ENCODE results near the gene ITSN2. TPM values are rescaled to one million over a fixed set of nuclear protein-coding genes. Genes with fewer than 3 reads are reported as not detected.

ITSN2 gene
- total RNA-seq, 1 donor from 2014 or later: 52.7 TPM

- ATAC-seq (no peak), DNase-seq (no peak)
- intact Hi-C loops (cut with micrococcal nuclease): no loop called here
These were observed 120.8 kb downstream of the ITSN2 start for GRCh38 chr2:24239553-24239952.

DNA sequence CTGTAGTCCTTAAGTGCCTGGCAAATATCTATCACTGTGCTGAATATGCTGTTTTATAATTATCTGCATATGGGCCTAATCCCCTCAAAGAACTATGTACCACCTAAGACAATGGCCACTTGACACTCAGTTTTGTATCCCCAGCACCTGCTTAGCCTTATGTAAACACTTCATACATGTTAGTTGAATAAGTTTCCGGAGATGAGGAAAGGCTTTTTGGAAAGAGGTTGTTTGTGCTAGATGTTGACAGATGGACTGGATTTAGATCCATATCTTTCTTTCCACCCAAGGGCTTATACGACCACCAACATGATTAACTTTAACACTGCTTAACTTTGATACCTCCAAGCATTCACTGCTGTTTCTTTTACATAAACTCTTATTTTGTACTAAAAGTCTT lies 122.2 kb downstream of the ITSN2 start:
- intact Hi-C loops (cut with micrococcal nuclease): no loop called here
- DNase-seq (no peak), ATAC-seq (no peak)

DNA sequence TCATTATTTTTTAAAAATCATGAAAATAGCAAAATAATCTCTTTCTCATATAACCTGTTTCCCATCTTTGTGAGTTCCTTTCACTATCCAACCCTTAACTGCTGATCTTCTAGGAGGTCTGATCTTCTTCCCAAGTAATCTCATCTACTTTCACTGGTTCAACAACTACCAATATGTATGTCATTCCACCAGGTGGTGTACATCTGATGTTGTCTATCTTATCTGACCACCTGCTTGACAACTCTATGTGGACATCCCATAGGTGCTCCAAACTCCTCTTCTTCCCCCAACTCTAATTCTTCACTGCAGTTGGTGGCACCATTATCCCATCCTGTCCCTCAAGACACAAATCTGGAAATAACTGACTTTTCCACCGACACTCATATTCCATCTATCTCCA lies 123.0 kb downstream of the ITSN2 start:
- no peak for DNase-seq
- intact Hi-C loops (cut with micrococcal nuclease): no loop called here
- no peak for ATAC-seq

GRCh38 chr2:24233321-24233720 lies 127.0 kb downstream of the ITSN2 start:
- no peak for ATAC-seq

GRCh38 chr2:24231461-24231881 lies 128.9 kb downstream of the ITSN2 start:
- intact Hi-C loops (cut with micrococcal nuclease): no loop called here
- no peak for DNase-seq
- no peak for ATAC-seq

More at GRCh38 chr2:24233321-24233720, 127.0 kb downstream of the ITSN2 start:
- intact Hi-C loops (cut with micrococcal nuclease): no loop called here
- DNase-seq: no peak

GRCh38 chr2:24228470-24228869 lies 131.9 kb downstream of the ITSN2 start:
- intact Hi-C loops (cut with micrococcal nuclease): loop anchor here (10.0 kb wide), 1 partner anchor 156 kb away; no protein-coding TSS in a partner anchor
- ATAC-seq: no peak
- no peak for DNase-seq

- intact Hi-C loops (cut with micrococcal nuclease): loop anchor here (10.0 kb wide), 1 partner anchor 159 kb away; no protein-coding TSS in a partner anchor
- no peak for ATAC-seq
- DNase-seq: no peak
These were observed 134.7 kb downstream of the ITSN2 start for GRCh38 chr2:24225499-24226242.

GRCh38 chr2:24222946-24223345 lies 137.4 kb downstream of the ITSN2 start:
- intact Hi-C loops (cut with micrococcal nuclease): loop anchor here (10.0 kb wide), 1 partner anchor 162 kb away; no protein-coding TSS in a partner anchor
- DNase-seq (no peak), ATAC-seq (no peak)

GRCh38 chr2:24221343-24222050 lies 138.8 kb downstream of the ITSN2 start:
- ATAC-seq (no peak), DNase-seq (no peak)
- intact Hi-C loops (cut with micrococcal nuclease): loop anchor here (10.0 kb wide), 1 partner anchor 163 kb away; no protein-coding TSS in a partner anchor

DNA sequence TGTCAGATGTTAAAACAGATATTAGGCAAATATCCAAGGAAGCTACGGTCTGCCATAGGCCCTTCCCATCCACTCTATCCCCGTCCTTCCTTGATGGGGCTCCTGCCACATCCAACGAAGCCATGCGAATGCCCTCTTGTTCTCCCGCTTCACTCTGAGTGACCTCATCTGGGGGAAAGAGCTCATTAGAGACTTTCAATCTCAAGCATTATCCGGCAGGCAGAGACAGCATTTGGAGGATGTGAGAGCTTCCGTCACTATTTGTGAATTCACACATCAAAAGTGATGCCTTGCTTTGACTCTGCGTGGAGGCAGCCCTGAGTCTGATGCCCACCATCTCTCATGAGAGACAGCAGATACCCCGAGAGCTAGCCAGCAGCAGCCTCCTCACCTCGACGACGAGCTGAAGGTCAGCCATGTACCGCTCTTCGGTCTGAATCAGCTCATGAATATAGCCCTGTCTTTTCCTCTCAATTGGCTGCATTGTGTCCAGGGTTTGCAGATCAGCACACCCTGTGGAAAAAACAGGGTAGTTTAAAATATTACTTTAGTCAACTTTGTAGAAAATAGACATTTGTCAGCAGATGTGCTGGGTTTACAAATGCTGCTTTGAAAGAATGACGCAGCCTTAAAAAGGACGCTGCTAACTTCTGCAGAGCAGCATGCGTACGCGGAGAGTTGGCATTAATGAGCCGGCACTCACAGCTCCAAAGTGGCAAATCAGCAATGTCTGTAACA lies 139.6 kb downstream of the ITSN2 start:
- intact Hi-C loops (cut with micrococcal nuclease): loop anchor here (10.0 kb wide), 1 partner anchor 164 kb away; no protein-coding TSS in a partner anchor
- no peak for DNase-seq
- ATAC-seq: no peak

GRCh38 chr2:24214880-24215279 lies 145.5 kb downstream of the ITSN2 start:
- intact Hi-C loops (cut with micrococcal nuclease): no loop called here
- DNase-seq (no peak), ATAC-seq (no peak)

GRCh38 chr2:24211408-24211807 lies 148.9 kb downstream of the ITSN2 start:
- DNase-seq (no peak), ATAC-seq (no peak)
- intact Hi-C loops (cut with micrococcal nuclease): no loop called here

- intact Hi-C loops (cut with micrococcal nuclease): no loop called here
- no peak for DNase-seq
- ATAC-seq: no peak
These were observed 149.6 kb downstream of the ITSN2 start for GRCh38 chr2:24210723-24211122.

DNA sequence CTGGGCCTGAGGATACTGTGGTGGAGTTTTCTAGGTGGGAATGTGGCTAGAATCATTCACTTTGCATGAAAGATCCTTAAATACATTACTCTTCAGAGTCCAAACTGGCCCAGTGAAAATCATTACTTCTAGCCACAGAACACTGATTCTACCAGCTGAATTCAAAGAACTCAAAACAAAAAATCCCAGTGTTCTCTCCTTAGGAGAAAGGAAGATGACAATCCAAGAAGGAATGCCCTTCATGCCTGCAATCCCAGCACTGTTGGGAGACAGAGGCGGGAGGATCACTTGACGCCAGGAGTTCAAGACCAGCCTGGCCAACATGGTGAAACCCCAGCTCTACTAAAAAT lies 150.3 kb downstream of the ITSN2 start:
- intact Hi-C loops (cut with micrococcal nuclease): no loop called here
- ATAC-seq (no peak), DNase-seq (no peak)

DNA sequence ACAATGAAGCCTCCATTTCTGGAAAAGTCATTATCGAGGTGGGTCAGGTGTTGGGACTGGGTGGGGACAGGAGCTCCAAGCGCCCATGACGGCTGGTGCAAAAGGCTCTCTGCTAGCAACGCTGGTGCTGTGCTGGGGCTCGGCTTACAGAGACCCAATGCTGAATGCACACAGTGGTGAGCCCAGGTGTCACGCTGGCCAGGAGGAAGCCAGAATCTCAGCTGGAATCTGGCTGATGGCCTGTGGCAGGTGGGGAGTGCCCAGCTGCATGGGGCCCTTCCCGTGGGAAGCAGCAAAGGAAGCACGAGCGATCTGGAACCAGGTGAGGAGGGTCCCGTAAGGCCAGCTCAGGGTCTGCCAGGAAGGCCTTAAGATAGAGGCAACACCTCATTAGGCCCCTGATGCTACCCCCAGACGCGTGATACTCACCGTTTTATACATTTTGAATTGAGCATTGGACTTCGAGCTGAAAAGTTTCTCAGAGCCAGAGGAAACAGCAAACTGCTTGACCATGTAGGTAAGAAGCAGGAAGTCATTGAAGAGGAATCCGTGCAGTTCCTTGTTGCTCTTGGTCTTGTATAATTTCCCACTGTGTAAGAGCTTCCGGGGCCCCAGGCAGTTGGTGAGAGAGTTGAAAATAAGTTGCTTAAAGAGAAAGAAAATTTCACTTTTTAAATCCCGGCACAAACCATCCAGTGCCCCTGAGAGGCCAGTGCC lies 150.8 kb downstream of the ITSN2 start:
- DNase-seq: no peak
- ATAC-seq: no peak

GRCh38 chr2:24208490-24208889 lies 151.8 kb downstream of the ITSN2 start:
- intact Hi-C loops (cut with micrococcal nuclease): no loop called here
- no peak for DNase-seq
- ATAC-seq: no peak

More for the DNA sequence above, 150.8 kb downstream of the ITSN2 start:
- intact Hi-C loops (cut with micrococcal nuclease): no loop called here

GRCh38 chr2:24207359-24207758 lies 153.0 kb downstream of the ITSN2 start:
- ATAC-seq (no peak), DNase-seq (no peak)
- intact Hi-C loops (cut with micrococcal nuclease): no loop called here

- no peak for ATAC-seq
These were observed 153.6 kb downstream of the ITSN2 start for GRCh38 chr2:24206714-24207113.

GRCh38 chr2:24206242-24206641 lies 154.1 kb downstream of the ITSN2 start:
- DNase-seq (no peak), ATAC-seq (no peak)
- intact Hi-C loops (cut with micrococcal nuclease): no loop called here

More at GRCh38 chr2:24206714-24207113, 153.6 kb downstream of the ITSN2 start:
- intact Hi-C loops (cut with micrococcal nuclease): no loop called here
- DNase-seq: no peak
